GM13976 (cell line): Measurements from ENCODE around the gene FOXO3.
A peak's percentile ranks its signal among the peaks of the same experiment; 100 is the strongest.
"Not testable (repeated sequence)": the region's sequence is repeated elsewhere in the genome, so short reads cannot be mapped to it uniquely, and the experiment has no call there.

Experiments used
- DNase-seq: peaks from one replicate; pipeline ENCODE4 v3.0.0; 2012; ENCODE audit warnings: low spot score
- CTCF ChIP-seq: IDR thresholded peaks from 2 replicates; pipeline ENCODE4 v1.5.1; 2012; ENCODE audit warnings: borderline replicate concordance, mild to moderate bottlenecking; ENCODE audit not compliant: insufficient read depth; ENCODE audit errors: extremely low read depth, missing control alignments, control extremely low read depth
- in situ Hi-C: fragments of 300-500 bp; cut with MboI; formaldehyde crosslinking; loops from one replicate; pipeline ENCODE4 v1.12.0; 2022; ENCODE audit warnings: low sequenced_read_pairs, mixed read lengths, inconsistent platforms; ENCODE audit not compliant: unreplicated experiment

The FOXO3 gene

GRCh38 chr6:108559097-108559883 lies 1.4 kb upstream of the FOXO3 start:
- peak; percentile 80 for DNase-seq

DNA sequence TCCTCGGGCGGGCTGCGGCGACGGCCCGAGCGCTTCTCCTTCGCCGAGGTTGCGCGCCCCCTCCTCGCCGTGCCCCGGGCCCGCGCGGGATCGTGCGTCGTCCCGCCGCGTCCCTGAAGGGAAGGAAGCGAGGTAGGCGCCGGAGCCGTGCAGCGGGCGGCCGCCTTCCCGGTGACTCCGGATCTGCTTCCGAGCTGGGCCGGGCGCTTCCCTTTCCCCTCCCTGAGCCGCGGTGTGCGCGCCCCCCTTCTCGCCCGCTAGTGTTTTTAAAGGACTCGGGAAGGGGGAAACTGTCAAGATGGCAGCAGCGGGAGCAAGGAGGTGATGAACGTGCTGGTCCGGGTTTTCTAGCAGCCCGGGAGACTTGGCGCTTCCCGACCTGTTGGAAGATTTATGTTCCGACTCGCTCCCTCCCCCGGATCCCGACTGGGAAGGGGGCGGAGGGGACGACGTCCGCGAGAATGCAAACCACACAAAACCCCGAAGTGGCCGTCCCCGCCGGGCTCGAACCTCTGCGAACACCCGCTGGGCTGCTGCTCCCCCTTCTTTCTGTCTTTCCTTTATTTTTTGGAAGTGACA lies 744 bp upstream of the FOXO3 start:
- TF ChIP-seq CTCF = no peak
- in situ Hi-C loops = no loop called here
- peak; percentile 27 for DNase-seq

More at GRCh38 chr6:108559097-108559883, 1.4 kb upstream of the FOXO3 start:
- in situ Hi-C loops = no loop called here
- TF ChIP-seq CTCF = no peak

DNA sequence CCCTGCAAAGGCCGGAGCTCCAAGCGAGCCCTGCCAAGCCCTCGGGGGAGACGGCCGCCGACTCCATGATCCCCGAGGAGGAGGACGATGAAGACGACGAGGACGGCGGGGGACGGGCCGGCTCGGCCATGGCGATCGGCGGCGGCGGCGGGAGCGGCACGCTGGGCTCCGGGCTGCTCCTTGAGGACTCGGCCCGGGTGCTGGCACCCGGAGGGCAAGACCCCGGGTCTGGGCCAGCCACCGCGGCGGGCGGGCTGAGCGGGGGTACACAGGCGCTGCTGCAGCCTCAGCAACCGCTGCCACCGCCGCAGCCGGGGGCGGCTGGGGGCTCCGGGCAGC lies 561 bp downstream of the FOXO3 start:
- in situ Hi-C loops, DNase-seq: not testable (repeated sequence)

- in situ Hi-C loops = no loop called here
- no peak for TF ChIP-seq CTCF
- DNase-seq = no peak
Observed at GRCh38 chr6:108561742-108562502, 1.2 kb downstream of the FOXO3 start.

DNA sequence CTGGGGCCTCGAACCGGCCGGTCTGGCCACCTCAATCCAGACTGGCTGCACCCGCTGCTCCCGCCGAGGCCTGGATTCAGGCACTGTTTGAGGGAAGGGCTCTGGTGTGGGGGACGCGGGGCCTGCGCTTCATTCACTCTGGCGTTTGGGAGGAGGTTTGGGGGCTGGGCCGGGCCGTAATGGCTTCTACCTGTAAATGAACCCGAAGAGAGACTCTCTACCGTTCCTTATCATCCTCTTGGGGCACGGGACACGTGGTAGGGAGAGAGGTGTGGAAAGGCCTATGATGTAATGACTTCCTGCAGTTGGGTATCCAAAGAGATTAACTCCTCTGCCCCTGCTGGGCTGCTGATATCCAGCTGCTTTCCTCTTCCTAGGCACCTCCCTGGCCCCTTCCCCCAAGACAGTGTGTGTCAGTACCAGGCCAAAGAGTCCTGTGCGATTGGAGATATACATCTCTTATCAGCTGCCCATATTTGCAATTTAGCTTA lies 1.8 kb downstream of the FOXO3 start:
- in situ Hi-C loops = no loop called here
- no peak for DNase-seq
- no peak for TF ChIP-seq CTCF

DNA sequence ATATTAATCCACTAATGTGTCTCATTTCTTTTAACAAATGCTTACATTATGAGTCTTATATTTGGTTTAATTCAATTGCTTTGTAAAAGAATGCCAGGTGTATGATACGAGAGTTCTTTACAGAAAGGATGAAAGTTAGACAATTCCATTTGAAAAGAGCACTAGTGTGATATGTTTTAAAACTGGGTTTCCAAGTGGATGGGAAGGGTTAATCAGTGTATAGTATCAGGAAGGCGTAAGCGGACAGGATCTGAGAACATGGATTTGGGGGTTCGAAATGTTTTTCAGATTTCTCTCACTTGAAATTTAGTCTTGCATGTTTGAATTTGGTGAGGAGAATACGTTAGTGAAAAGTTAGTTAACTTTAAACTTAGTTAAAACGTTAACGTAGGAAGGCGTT lies 2.6 kb downstream of the FOXO3 start:
- in situ Hi-C loops = no loop called here
- TF ChIP-seq CTCF = no peak

DNA sequence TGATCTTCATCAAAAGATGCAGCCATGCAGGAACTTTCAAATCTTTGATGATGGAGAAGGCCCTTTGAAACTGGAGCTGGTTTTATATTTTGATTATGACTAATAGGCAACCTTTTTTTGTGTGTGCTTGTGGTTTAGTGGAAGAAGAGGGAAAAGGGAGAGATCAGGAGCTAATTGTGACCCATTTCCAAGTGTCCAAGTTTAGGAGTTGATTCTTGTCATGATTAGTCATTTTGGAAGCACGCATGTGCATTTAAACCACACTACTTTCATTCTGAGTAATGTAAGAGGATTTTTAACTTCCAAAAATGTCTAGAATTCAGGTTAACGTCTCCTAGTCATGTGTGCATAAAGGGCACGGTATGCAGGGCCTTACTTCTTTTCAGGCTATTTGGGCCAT lies 3.5 kb downstream of the FOXO3 start:
- DNase-seq = no peak
- in situ Hi-C loops = no loop called here
- TF ChIP-seq CTCF = no peak

More for the DNA sequence above, 2.6 kb downstream of the FOXO3 start:
- DNase-seq = no peak
